GM19397 (cell line): ENCODE results near the gene FHAD1.

Experiments
- ATAC-seq: cut with Tn5 transposase; IDR thresholded peaks from one replicate; pipeline ENCODE4 v1.9.1; 2021; ENCODE audit warnings: mild to moderate bottlenecking, moderate library complexity; ENCODE audit not compliant: unreplicated experiment

FHAD1 gene

DNA sequence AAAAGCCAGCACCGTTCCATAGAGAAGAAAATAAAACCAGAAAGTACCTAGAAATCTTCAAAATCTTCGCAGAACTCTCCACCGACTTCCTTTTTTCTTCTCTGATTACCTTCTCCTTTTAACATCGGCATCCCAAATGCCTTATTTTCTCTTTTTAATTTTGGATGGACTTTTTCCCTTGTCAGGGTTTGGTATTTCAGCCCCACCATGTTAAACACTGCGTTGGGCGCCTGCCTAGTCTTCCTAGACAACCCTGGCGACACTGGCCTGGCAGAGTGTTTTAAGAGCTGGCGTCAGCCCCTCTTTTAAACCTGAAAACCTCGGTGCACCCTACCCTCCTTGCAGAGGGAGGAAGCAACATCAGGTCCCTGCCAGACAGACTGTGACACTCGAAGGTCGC is 96.7 kb downstream of the FHAD1 start:
- no peak for ATAC-seq

DNA sequence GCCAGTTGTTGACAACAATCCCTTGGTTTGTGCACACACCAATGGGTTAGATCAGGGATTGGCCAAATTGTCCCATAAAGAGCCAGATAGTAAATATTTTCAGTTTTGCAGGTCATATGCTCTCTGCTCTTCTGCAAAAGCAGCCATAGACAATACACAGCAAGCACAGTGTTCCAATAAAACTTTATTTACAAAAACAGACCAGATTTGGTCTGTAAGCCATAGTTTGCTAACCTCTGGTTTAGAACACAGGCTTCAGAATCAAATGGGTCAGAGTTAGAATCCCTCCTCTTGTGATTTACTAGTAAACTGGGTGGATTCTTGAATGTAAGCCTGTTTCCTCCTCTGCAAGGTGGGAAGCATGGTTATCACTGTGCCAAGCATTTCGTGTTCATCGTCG is 97.4 kb downstream of the FHAD1 start:
- ATAC-seq = no peak

DNA sequence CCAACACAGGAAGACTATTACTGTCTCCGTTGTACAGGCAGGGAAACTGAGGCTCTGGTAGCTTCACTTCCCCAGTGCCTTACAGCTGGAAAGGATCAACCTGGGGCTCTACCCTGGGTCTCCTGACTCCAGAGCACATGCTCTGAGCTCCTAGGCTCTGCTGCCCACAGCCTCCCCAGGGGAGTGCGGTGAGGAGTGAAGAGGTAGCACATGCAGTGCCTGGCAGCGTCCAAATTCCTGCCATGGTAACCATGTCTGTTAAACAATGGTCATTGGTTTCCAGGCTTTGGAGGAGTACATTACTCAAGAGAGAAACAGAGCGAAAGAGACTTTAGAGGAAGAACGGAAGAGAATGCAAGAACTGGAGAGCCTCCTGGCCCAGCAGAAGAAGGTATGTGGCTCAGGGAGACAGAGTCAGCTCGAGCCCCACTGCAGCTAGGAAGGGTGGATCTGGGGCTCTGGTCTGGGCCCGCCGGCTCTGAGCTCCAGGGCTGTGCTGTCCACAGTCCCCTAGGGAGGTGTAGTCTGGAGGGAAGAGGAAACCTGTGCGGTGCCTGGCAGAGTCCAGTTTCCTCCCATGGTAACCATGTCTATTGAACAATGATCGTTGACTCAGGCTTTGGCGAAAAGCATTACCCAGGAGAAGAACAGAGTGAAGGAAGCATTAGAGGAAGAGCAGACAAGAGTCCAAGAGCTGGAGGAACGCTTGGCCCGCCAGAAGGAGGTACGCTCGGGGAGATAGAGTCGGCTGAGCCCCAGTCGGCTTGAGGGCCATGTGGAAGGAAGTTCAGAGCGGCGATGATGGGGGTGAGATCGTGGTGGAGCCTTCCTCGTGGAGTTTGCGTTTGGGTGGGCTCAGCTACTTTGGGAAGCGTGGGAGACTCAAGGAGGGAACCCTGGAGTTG is 98.0 kb downstream of the FHAD1 start:
- ATAC-seq = no peak

DNA sequence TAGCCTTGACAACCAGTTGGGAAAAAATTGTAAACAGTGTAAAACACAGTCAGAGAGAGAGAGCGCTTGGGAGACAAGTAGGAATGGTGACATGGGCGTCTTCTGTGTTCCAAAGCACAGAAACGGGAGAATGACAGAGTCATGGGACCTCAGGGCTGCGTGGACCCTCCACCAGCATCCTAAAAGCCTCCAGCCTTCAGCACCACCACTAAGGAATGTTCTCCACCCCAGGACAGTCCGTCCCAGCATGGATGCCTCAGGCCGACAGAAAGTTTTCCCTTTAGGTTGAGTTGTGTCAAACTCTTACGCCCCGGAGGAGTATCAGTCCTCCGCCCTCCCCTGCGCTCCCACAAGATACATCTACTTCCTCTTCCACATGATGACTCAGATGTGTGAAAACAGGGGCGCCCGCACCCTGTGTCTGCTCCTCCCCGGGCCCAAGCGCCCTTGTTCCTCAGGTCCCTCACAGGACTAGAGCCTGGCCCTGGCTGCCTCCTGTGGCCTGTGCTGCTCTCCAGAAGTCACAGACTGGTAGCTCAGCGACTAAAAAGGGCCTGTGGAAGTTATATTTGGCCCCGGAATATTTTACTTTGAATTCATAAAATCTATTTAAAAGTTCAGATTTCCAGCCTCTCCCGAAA is 98.8 kb downstream of the FHAD1 start:
- no peak for ATAC-seq

DNA sequence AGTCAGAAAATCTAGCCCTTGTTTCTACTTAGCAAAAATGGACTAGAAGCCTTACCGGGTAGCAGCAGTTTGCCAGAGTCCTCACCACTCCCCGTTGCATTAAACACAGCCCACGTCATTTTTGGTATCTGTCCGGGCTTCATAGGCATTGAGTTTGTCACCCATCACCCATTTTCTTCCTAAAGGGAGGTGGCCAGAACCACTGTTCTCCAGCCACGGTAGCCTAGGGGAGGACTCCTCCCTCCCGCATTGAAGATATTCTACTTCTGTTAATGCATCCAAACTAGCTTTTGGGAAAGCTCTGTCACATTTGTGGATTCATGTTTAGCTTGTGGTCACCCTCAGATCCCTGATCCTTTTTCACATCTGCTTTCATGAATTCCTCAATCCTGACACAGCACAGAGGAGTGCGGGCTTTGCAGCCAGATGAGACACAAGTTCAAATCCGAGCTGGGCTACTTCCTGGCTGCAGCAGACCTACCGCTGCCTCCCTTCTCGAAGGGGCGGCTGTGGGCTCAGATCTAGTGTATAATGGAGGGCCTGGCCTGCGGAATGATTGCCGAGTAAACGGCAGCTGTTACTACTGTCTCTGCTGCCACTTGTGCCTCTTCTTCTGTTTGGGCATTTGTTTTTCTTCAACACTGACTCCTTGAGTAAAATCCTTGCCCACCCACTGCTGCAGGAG is 99.5 kb downstream of the FHAD1 start:
- ATAC-seq = no peak

DNA sequence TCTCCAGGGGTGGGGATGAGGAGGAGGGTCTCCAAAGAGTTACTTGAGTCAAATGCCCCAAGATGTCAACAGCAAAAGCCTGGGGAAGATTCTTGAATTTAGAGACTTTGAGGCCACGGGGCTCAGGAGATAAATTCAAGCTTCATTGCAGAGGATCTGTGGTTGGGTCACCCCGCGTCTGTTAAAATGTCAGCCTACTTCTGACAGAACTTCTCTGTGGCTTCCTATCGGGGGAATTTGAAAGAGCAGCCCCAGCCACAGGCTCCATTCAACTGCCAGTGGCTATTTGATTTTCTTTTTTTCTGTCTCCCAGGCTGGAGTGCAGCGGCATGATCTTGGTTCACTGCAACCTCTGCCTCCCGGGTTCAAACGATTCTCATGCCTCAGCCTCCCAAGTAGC is 100.2 kb downstream of the FHAD1 start:
- ATAC-seq = no peak

DNA sequence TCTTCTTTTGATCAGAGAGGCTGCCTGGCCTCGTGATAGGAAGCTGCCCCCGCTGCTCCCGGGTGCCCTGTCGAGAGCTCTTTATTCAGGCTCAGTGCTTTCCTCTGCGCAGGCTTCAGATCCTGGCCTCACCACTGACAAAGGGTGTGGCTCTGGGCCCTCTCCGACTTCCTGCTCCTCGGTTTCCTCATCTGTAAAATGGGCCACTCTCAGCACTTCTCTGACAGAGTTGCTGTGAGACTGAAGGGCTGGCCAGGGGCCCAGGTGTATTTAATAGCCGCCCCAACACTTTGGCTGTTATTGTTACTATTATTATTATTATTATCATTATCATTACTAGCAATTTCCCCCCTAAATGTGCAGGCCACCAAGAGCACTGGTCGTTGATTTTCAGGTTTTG is 101.6 kb downstream of the FHAD1 start:
- no peak for ATAC-seq

DNA sequence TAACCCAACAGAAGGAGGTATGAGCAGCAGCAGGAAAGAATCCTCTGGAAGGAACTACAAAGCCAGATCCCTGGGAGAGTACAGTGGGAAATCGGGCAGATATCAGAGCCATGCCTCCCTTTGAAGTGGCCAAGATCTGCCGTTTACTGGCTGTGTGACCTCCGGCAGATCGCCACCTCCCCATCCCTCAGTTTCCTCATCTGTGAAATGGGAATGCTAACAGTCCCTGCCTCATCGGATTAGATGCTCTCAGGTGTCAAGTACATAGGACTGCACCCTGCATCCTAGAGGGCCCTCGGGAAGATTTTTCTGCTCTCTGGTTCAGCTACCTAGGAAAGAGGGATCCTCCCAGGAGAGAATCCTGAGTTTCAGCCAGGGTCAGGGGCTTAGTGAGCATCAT is 102.1 kb downstream of the FHAD1 start:
- ATAC-seq = no peak

DNA sequence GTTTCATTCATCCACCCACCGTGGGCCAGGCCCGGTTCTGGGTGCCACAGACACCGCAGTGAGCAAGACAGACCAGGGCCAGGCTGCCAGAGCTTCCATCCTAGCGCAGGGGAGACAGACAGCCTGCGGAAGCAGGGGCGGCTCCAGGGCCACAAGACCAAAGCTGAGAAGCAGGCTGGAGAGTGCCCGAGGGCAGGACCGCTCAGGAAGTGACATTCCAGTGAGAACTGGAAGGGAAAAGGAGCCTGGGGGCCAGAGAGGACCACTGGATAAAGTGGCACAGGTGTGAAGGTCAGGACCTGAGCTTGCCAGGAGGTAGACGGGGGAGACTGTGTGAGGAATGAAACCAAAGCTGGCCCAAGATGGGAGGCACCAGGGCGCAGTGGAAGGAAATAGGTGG is 103.1 kb downstream of the FHAD1 start:
- no peak for ATAC-seq

DNA sequence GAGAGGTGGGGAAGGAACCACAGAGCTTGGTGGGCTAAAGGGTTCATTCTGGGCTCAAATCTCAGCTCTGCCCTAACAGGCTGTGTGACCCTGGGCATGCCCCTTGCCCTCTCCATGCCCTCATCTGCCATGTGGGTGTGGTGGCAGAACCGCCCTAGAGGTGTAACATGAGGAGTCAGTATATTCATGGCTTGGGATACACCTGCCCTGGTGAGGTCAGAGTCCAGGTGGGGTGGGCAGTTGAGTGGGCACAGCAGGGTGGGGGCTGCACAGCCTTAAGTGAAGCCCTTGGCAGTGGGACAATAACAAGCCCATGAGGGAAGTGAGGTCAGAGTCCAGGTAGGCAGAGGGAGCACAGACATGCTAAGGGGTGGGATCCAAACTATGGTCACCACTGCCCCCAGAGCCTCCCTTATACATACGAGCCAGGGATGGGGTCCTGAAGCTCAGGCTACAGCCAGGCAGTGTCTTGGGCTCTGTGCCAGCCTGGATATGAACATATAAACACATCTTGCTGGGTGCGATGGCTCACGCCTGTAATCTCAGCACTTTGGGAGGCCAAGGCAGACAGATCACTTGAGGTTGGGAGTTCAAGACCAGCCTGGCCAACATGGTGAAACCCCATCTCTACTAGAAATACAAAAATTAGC is 103.7 kb downstream of the FHAD1 start:
- no peak for ATAC-seq

DNA sequence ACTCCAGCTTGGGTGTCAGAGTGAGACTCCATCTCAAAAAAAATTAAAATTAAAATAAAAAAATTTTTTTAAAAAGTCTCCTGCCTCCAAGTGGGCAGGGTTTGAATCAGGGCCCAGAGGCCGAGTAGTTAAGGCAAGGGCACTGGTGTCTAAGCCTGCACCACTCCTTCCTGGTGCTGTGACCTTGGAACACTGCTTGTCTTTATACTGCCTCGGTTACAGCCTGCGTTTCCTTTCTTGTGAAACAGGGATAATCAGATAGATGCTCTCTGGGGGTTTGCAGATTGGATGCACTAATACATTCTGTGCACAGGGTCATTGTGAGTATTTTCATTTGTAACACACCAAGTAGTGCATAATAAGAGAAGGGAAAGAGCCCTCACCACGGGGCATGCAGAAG is 104.3 kb downstream of the FHAD1 start:
- no peak for ATAC-seq

DNA sequence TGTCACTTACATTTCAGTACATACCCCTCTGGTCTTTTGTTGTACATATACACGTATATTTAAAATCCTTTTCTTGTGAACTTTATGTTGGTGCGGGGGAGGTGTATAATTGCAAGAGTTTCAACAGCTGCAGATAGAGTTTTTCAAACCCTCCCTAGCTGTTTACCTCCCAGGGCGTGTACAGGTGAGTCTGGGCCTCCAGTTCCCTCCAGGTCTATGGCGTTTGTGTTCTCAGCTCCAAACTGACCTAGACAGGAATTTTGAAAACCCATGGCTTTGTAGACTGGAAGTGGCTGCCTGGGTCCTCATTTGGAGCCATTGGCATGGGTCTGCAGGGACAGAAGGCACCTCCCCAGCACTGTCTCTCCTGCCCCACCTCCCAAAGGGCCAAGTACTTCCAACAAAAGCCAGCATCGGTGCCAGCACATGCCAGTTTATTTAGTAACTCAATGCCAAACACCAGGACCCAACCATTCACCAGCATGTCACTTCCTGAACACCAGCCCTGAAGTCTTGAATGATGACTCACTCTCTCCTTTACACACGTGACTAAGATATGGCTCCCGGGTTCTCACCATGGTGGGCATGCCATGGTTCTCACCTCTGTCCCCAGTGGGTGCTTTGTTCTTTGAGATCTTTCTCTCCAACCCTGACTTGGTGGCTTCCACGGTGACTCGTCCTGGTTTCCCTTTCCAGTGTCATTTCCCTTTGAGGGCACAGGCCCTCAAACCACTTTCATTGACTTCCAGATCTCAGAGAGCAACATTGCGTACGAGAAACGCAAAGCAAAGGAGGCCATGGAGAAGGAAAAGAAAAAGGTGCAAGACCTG is 105.3 kb downstream of the FHAD1 start:
- ATAC-seq = no peak

DNA sequence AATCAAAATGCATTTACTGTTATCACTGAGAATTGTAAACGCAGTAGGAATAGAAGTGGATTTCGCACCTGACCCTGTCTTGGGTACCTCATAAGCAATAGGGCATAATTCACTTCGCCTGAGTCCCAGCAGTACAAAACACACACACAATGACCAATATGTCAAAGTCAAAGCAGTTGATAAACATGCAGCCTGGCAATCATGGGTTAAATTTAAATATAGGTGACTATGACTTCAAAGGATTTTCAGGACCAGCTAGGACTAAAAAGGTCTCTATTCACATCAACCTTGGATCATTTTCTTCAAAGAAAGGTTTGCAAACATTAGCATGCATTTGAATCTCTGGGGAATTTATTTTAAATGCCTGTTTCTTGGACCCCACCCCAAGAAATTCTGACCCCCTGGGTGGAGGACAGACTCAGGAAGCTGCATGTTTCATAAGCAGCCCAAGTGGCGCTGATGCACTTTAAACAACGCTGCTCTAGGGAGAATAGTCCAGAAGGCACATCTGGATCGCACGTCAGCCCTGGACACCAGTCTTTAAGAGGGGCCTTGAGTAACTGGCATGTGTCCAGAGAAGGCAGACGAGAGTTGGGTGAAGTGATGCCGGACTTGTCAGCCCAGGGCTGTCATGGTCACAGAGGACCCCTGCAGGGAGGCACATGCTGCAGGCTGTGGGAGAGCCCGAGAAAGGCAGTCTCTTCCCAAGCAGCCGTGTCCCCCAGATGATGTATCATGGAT is 107.0 kb downstream of the FHAD1 start:
- ATAC-seq = no peak

DNA sequence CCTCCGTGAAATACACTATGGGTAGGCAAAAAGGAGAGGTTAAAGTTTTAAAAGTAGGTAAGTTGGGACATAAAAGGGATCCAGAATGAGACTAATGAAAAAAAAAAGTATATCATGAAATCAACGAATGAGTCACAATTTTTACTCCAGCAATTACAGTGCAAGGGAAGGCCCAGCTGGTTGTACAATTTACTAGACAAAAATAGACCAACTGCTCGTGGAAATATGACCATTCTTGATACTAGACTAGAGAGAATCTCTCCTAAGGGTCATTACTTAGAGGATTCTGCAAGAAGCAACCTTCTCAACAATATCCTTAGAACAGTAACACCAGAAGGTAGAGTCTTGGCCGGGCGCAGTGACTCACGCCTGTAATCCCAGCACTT is 107.5 kb downstream of the FHAD1 start:
- no peak for ATAC-seq

DNA sequence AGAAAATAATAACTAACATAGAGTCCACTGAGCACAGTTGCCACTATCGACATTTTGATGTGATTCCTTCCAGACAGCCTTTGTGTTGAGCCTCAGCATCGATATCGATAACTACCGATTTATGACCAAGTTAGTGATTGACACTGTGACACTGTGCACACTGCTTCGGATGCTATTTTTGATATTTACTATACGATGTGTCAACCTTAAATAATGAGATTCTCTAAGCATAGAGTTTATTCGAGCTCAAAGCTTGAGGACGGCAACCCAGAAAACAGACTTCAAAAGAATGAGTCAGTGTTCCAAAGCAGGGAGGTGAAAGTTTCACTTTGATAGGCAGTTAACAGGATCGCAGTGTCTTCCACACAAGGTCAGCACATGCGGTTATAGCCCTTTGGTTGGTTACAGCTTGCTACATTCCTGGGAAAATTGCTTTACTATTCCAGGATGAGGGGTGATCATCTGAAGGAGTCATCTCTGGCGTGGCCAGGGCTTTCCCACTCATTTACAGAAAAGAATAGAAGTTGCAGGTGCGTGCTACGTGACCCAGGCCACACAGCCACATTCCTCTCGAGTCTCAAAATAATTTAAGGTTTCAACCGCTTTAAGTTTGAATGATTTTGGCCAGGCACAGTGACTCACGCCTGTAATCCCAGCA is 109.1 kb downstream of the FHAD1 start:
- ATAC-seq = no peak

DNA sequence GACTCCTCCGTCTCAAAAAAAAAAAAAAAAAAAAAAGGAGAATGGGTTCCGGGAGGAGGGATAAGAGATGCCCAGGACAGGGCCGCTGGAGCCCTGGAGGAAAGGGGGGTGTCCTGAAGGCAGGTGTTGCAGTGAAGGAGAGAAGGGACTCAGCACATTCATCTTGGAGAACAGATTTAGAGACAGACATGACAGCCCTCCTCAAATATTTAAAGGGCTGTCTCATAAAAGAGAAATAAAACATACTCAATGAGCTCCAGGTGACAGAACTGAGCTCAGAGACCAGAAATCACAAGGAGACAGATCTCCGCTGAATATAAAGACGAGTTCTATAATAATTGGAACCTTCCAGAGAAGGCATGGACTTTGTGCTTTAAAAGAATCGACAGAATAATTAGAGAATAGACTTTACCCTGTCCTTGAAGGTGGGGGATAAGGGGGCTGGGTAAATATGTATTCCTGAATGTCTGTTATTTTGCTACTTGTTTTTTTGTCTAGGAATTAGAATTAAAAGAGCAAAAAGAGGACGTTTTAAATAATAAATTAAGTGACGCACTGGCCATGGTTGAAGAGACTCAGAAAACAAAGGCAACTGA is 110.7 kb downstream of the FHAD1 start:
- no peak for ATAC-seq

DNA sequence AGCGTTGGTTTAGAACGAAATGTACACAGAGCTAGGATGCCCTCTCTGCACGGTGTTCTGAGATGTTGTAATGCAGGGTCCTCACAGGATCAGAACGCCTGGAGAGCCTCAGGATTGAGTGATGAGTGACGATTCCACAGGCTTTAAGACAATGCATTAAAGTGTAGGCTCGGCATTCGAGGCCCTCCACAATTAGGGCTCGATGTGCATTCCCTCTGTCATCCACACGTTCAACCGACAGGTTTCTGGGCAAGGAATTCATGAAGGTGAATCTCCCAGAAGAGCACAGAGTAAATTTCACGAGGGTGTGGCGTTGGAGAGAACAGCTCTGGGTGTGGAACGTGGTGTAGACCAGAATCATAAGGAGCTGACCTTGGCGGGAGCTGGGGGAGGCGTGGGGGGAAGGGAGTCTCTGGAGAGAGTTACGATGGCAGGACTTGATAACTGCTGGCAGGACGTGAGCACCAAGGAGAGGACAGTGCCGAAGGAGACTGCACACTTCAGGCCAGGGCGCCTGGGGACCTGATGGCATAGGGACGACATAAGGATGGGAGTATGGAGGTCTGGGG is 111.6 kb downstream of the FHAD1 start:
- ATAC-seq = no peak

DNA sequence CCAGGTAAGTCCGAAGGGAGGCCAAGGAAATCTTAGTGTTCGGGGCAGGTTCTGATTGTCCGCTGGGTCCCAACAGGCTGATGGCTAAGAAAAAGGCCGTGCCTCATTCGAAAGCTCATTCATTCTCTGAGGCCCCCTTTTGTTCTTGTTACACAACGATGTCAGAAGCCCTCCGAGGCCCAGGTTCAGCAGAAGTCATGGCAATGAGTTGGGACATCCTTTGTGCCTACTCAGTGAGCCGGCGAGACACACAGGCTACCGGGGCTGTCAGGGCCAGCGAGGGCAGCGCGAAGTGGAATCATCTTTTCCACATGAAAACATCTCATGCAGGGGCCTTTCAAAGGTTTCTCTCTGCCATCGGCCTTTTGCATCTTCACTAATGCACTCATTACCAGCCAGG is 113.7 kb downstream of the FHAD1 start:
- no peak for ATAC-seq
